SK-N-MC (cell line): ENCODE measurements around the gene TSHZ2.

ENCODE experiments used
- EZH2 ChIP-seq: fragments of 200-600 bp; sonication (generic); IDR thresholded peaks from one replicate; pipeline ENCODE4 v1.6.1; 2017; ENCODE audit warnings: antibody characterized with exemption
- FOXP2 ChIP-seq: optimal IDR thresholded peaks from 2 replicates; pipeline ENCODE3; 2011; ENCODE audit warnings: mild to moderate bottlenecking, moderate library complexity; ENCODE audit not compliant: insufficient read depth; ENCODE audit errors: extremely low read length, control extremely low read depth
- POLR2AphosphoS5 ChIP-seq: IDR thresholded peaks from 2 replicates; pipeline ENCODE4 v1.6.1; 2012; ENCODE audit warnings: mild to moderate bottlenecking, low read depth, low read length, borderline replicate concordance

GRCh38 chr20:53165452-53165851 lies 193.3 kb downstream of the TSHZ2 start:
- no peak for TF ChIP-seq POLR2AphosphoS5
- TF ChIP-seq EZH2 = no peak
- TF ChIP-seq FOXP2 = no peak
